ENCODE results near the gene FOXR1.

FOXR1 gene

GRCh38 chr11:119025541-119025940 is 54.0 kb downstream of the FOXR1 start:
- in situ Hi-C loops (cut with MboI; ENCODE audit: low sequenced_read_pairs): no loop called here

GRCh38 chr11:119025978-119026766 is 54.6 kb downstream of the FOXR1 start:
- in situ Hi-C loops (cut with MboI; ENCODE audit: low sequenced_read_pairs): no loop called here

- in situ Hi-C loops (cut with MboI; ENCODE audit: low sequenced_read_pairs): no loop called here
Observed at GRCh38 chr11:119026970-119027369, 55.4 kb downstream of the FOXR1 start.

- in situ Hi-C loops (cut with MboI; ENCODE audit: low sequenced_read_pairs): no loop called here
Observed at GRCh38 chr11:119027561-119028345, 56.2 kb downstream of the FOXR1 start.

GRCh38 chr11:119028346-119029068 is 56.9 kb downstream of the FOXR1 start:
- in situ Hi-C loops (cut with MboI; ENCODE audit: low sequenced_read_pairs): no loop called here

- in situ Hi-C loops (cut with MboI; ENCODE audit: low sequenced_read_pairs): no loop called here
Observed at GRCh38 chr11:119029069-119029339, 57.4 kb downstream of the FOXR1 start.

GRCh38 chr11:119029340-119030028 is 57.9 kb downstream of the FOXR1 start:
- in situ Hi-C loops (cut with MboI; ENCODE audit: low sequenced_read_pairs): no loop called here

GRCh38 chr11:119030029-119030328 is 58.4 kb downstream of the FOXR1 start:
- in situ Hi-C loops (cut with MboI; ENCODE audit: low sequenced_read_pairs): no loop called here

- in situ Hi-C loops (cut with MboI; ENCODE audit: low sequenced_read_pairs): no loop called here
Observed at GRCh38 chr11:119030329-119031047, 58.9 kb downstream of the FOXR1 start, which contains the start of gene SLC37A4. Gene SLC37A4 (minus strand): TSS chr11:119030877.

Data from HL-60/S4 treated with retinoic acid at 250 ng/mL for 4 days and 3 days (cell line).